ENCODE results near the gene MOCOS. TPM values are rescaled to one million over a fixed set of nuclear protein-coding genes. Genes with fewer than 3 reads are reported as not detected.
A peak's percentile ranks its signal among the peaks of the same experiment; 100 is the strongest.

The MOCOS gene
- total and polyA plus RNA-seq, 2 donors (not counting 1 experiment from before 2014, with no cell fraction given): 0.01 to 0.05 TPM

DNA sequence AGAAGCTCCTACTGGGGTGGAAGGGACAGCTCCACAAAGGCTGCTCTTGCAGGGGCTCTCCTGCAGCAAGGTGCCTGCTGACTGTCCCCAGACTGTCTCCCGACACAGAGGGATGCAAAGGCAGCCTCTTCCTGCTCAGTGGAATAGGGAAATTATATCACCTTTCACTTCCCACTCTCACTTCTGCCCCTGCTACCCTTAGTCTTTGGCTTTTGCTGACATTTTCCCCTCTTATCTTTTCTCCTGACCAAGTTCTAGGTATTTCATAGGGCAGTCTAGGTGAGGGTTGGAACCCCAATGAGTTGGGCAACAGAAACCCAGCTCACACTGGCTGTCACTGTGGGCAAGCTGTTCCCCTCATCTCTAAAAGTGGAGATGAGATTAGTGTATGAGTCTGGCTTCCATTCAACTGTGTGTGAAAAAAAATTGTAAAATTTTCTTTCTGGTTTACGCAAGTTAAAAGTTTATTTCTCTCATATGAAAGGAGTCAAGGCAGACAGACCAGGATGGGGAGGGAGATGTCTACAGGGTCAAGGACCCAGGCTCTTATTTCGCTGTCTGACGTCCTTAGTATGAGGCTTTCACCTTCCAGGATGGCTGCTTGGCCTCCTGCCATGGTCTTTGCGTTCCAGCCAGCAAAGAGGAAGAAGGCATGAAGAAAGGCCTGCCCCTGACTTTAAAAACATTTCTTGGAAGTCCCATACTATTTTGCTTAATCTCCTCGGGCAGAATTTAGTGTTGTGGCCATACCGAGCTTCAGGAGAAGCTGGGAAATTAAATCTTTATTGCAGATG, 7.5 kb upstream of the MOCOS start:
- H3K4me3 ChIP-seq (ENCODE audit: control extremely low read depth in 1 of 5, extremely low read depth in 1 of 5, insufficient read depth in 1 of 5, low read depth in 2 of 5, low read length in 4 of 5): no peak overlapping the region
- intact Hi-C loops (cut with micrococcal nuclease): no loop called here
- no peak overlapping the region for H3K27ac ChIP-seq (ENCODE audit: low read length in 2 of 2)
- TF ChIP-seq EZH2 (IDR thresholded peaks at IDR 0.05; ENCODE audit: borderline replicate concordance, insufficient read depth, low read depth, low read length, poor library complexity, severe bottlenecking): no peak
- TF ChIP-seq, protein P1, sequence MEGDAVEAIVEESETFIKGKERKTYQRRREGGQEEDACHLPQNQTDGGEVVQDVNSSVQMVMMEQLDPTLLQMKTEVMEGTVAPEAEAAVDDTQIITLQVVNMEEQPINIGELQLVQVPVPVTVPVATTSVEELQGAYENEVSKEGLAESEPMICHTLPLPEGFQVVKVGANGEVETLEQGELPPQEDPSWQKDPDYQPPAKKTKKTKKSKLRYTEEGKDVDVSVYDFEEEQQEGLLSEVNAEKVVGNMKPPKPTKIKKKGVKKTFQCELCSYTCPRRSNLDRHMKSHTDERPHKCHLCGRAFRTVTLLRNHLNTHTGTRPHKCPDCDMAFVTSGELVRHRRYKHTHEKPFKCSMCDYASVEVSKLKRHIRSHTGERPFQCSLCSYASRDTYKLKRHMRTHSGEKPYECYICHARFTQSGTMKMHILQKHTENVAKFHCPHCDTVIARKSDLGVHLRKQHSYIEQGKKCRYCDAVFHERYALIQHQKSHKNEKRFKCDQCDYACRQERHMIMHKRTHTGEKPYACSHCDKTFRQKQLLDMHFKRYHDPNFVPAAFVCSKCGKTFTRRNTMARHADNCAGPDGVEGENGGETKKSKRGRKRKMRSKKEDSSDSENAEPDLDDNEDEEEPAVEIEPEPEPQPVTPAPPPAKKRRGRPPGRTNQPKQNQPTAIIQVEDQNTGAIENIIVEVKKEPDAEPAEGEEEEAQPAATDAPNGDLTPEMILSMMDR (IDR thresholded peaks at IDR 0.05): no peak
- H3K27me3 Mint-ChIP-seq: no peaks in the 10 kb centered on the region
- no peaks in the 10 kb centered on the region for H3K27me3 ChIP-seq (replicated peaks in 1 of 4; ENCODE audit: control extremely low read depth in 1 of 4, control insufficient read depth in 3 of 4, insufficient read depth in 4 of 4, low read length in 3 of 4)
- no peak overlapping the region for H3K4me3 Mint-ChIP-seq
- WGBS (ENCODE audit: insufficient coverage): 43% methylated on average over 5 of the region's 7 CpGs
- CTCF ChIA-PET: no interaction called here
- POLR2A ChIA-PET: no interaction called here
- peaks cover 11 to 16% of the 10 kb centered on the region in 2 donors for H3K4me1 ChIP-seq (ENCODE audit: control insufficient read depth in 2 of 2, insufficient read depth in 2 of 2, low read length in 2 of 2)
- H3K4me1 Mint-ChIP-seq: peaks cover 18% of the 10 kb centered on the region
- H3K27ac Mint-ChIP-seq: peak overlapping the region; percentile 54
- no peaks in the 10 kb centered on the region for H3K9me3 Mint-ChIP-seq (ENCODE audit: insufficient read depth)
- DNase-seq: peak; percentile 25
- H2AFZ ChIP-seq (ENCODE audit: insufficient read depth, low read depth, low read length, poor library complexity, severe bottlenecking): no peak overlapping the region
- H3K9ac ChIP-seq (ENCODE audit: low read length): no peak overlapping the region
- H4K20me1 ChIP-seq (ENCODE audit: control insufficient read depth, insufficient read depth, low read length, poor library complexity, severe bottlenecking): no peaks in the 10 kb centered on the region
- H3K9me3 ChIP-seq (ENCODE audit: control extremely low read depth in 1 of 3, control insufficient read depth in 2 of 3, insufficient read depth in 1 of 3, low read length in 2 of 3): no peaks in the 10 kb centered on the region
- no peak overlapping the region for H3K4me2 ChIP-seq (replicated peaks; ENCODE audit: low read depth, low read length, poor library complexity, severe bottlenecking)
- ATAC-seq (ENCODE audit: low read depth): no peak
- no peaks in the 10 kb centered on the region for H3K79me2 ChIP-seq (ENCODE audit: control insufficient read depth, insufficient read depth, low read length)
- H3K36me3 ChIP-seq (replicated peaks in 1 of 2; ENCODE audit: control extremely low read depth in 1 of 2, control insufficient read depth in 1 of 2, extremely low read depth in 1 of 2, insufficient read depth in 2 of 2, low read length in 1 of 2): peaks cover 9 to 30% of the 10 kb centered on the region in 2 experiments

GRCh38 chr18:36181441-36181840, 5.9 kb upstream of the MOCOS start:
- H3K27ac Mint-ChIP-seq: no peak overlapping the region
- no peak overlapping the region for H3K4me2 ChIP-seq (replicated peaks; ENCODE audit: low read depth, low read length, poor library complexity, severe bottlenecking)
- peaks cover 3% of the 10 kb centered on the region for H3K27me3 Mint-ChIP-seq
- no peaks in the 10 kb centered on the region for H4K20me1 ChIP-seq (ENCODE audit: control insufficient read depth, insufficient read depth, low read length, poor library complexity, severe bottlenecking)
- peaks cover 23 to 30% of the 10 kb centered on the region in 2 donors for H3K4me1 ChIP-seq (ENCODE audit: control insufficient read depth in 2 of 2, insufficient read depth in 2 of 2, low read length in 2 of 2)
- CTCF ChIA-PET: no interaction called here
- H2AFZ ChIP-seq (ENCODE audit: insufficient read depth, low read depth, low read length, poor library complexity, severe bottlenecking): no peak overlapping the region
- no peaks in the 10 kb centered on the region for H3K9me3 Mint-ChIP-seq (ENCODE audit: insufficient read depth)
- WGBS (ENCODE audit: insufficient coverage): 97% methylated on average over 5 of the region's 6 CpGs
- DNase-seq (no peak), ATAC-seq (ENCODE audit: low read depth) (no peak)
- H3K4me3 Mint-ChIP-seq: no peak overlapping the region
- H3K4me3 ChIP-seq (ENCODE audit: control extremely low read depth in 1 of 5, extremely low read depth in 1 of 5, insufficient read depth in 1 of 5, low read depth in 2 of 5, low read length in 4 of 5): no peak overlapping the region
- H3K79me2 ChIP-seq (ENCODE audit: control insufficient read depth, insufficient read depth, low read length): no peaks in the 10 kb centered on the region
- POLR2A ChIA-PET: no interaction called here
- peaks cover 0 to under 1% (median 0%) of the 10 kb centered on the region in 4 experiments for H3K27me3 ChIP-seq (replicated peaks in 1 of 4; ENCODE audit: control extremely low read depth in 1 of 4, control insufficient read depth in 3 of 4, insufficient read depth in 4 of 4, low read length in 3 of 4)
- no peaks in the 10 kb centered on the region for H3K9me3 ChIP-seq (ENCODE audit: control extremely low read depth in 1 of 3, control insufficient read depth in 2 of 3, insufficient read depth in 1 of 3, low read length in 2 of 3)
- intact Hi-C loops (cut with micrococcal nuclease): no loop called here
- TF ChIP-seq EZH2 (IDR thresholded peaks at IDR 0.05; ENCODE audit: borderline replicate concordance, insufficient read depth, low read depth, low read length, poor library complexity, severe bottlenecking): no peak
- TF ChIP-seq, protein P1 (IDR thresholded peaks at IDR 0.05): no peak
- H3K27ac ChIP-seq (ENCODE audit: low read length in 2 of 2): no peak overlapping the region
- H3K36me3 ChIP-seq (replicated peaks in 1 of 2; ENCODE audit: control extremely low read depth in 1 of 2, control insufficient read depth in 1 of 2, extremely low read depth in 1 of 2, insufficient read depth in 2 of 2, low read length in 1 of 2): peaks cover 5 to 14% of the 10 kb centered on the region in 2 experiments
- H3K9ac ChIP-seq (ENCODE audit: low read length): no peak overlapping the region
- peaks cover 35% of the 10 kb centered on the region for H3K4me1 Mint-ChIP-seq
